HG03342 (cell line): Measurements from ENCODE around the gene COL4A1.

Experiments
- ATAC-seq: cut with Tn5 transposase; IDR thresholded peaks from one replicate; pipeline ENCODE4 v1.9.1; 2021; ENCODE audit warnings: mild to moderate bottlenecking, moderate library complexity; ENCODE audit not compliant: unreplicated experiment

The COL4A1 gene

GRCh38 chr13:110177790-110178189, 129.2 kb downstream of the COL4A1 start:
- no peak for ATAC-seq

DNA sequence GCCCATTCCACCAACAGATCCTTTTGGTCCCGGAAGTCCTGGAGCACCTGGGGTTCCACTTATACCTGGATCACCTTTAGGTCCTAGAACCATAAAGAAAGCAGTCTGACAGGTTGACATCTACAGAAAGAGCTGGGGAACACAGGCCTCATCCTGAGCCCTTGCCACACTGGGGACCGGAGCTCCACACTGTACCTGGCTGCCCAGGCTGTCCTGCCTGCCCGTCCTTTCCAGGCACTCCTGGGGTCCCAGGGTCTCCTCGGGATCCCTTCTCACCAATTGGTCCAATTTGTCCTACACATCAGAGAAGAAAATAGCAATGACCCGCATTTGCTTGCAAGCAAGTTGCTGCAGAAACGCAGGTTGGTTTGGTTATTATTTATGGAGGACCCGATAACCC, 130.5 kb downstream of the COL4A1 start:
- ATAC-seq, result no peak

DNA sequence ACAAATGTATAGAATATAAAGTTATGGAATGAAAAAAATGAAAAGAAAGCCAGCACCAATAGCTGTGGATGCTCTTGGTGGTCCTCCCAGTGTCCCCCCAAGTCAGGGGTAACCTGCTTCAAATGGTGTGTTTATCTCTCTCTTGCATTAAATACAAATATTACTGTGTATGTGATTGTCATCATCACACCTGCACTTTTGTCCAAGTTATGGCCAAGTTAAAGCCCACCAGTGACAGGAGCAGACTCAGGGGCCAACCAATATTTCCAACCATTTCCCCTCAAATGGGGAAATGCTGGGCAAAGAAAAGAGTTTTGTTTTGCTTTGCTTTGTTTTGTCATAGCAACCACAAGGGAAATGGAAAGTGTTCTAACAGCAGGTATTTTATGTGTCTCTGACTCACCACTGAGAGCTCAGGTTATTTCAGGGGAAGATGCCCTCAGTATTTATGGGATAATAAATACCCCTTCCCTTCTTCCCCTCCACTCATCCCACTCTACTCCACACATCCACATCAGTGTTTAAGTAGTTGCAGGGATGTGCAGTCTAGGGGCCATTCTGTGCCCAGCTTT, 133.6 kb downstream of the COL4A1 start:
- no peak for ATAC-seq

DNA sequence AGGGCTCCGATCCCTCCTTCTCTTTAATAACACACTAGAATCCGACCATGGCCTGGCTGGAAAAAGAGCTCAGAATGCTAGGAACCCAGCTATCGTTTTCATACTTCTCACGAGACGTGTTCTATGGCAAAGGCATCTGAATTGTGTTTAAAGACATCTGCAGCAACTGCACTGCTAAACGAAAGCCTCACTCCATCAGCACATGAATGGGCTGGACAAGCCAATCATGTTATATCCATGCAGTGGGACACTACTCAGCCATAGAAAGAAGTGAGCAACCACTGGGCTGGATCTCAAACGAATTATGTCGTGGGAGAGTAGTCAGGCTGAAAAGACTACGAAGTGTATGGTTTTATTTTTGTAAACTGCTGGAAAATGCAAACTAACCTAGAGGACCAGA, 136.1 kb downstream of the COL4A1 start:
- no peak for ATAC-seq

GRCh38 chr13:110170020-110170790, 136.8 kb downstream of the COL4A1 start:
- no peak for ATAC-seq

GRCh38 chr13:110168999-110169933, 137.7 kb downstream of the COL4A1 start:
- no peak for ATAC-seq

DNA sequence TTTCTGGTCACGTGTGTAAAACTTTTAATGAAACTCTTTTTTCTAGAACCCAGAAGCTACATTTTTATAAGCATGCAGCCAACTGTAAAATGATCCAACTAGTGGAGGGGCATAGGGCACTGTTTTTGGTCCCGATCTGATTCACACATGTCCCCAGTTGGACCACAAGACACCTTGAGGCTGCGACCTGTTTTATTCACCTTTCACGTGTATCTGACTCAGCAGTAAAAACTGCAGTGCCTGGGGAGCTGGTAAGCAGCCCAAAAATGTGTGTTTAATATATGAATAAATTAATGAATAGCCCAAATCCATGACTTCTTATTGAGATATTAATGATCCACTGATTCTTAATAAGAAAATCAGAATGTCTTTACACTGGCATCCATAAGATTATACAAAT, 140.4 kb downstream of the COL4A1 start:
- ATAC-seq, result no peak

DNA sequence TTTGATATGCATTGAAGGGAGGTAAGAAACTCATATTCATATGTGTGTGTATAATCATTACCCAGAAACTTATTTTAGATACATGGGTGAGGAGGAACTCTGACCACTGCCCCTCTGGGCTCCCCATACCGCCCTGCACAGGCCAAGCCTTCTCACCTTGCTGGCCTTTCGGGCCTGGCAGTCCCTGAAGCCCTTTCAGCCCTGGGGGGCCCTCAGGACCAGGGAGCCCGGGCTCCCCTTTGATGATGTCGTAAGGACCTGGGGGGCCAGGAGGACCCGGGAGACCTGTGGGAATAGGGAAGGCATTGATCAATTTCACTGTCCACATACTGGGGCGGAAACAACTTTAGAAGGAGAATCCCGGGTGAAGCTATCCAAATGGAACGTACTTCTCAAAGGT, 142.3 kb downstream of the COL4A1 start:
- ATAC-seq, result no peak

DNA sequence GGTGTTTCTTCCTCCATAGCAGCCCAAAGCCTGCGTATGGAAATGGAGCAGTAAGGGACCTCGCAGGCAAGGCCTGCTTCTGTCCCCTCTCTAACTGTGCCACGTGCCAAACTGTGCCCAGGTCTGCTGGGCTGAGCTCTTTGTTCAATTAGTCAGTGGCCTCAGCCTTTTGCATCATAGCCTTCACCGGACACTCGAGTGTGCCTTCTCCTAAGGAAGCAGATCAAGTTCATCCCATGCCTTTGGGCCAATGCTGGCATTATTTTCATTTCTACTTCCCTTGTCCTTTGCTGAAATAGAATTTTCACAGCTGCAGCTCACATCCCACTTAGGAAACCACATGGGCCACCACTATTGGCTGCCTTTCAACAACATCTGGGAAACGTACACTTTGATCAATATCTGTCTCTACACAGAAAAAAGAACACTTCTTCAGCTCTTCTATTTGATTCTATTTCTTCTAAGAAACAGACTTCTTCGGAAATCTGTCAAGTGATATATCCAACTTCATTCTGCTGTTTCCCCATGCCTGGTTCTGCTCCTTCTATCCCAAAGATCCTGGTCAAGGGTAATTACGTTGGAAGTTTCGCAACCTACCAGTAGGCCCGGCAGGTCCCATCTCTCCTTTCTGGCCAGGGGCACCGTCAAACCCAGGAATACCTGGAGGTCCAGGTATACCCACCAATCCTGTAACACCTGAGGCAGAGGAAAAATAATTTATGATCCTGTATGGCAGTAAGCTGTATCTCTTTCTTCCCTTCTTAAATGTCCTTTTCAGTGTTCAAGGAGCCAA, 143.9 kb downstream of the COL4A1 start:
- no peak for ATAC-seq

GRCh38 chr13:110162053-110162452, 144.9 kb downstream of the COL4A1 start:
- ATAC-seq, result no peak

DNA sequence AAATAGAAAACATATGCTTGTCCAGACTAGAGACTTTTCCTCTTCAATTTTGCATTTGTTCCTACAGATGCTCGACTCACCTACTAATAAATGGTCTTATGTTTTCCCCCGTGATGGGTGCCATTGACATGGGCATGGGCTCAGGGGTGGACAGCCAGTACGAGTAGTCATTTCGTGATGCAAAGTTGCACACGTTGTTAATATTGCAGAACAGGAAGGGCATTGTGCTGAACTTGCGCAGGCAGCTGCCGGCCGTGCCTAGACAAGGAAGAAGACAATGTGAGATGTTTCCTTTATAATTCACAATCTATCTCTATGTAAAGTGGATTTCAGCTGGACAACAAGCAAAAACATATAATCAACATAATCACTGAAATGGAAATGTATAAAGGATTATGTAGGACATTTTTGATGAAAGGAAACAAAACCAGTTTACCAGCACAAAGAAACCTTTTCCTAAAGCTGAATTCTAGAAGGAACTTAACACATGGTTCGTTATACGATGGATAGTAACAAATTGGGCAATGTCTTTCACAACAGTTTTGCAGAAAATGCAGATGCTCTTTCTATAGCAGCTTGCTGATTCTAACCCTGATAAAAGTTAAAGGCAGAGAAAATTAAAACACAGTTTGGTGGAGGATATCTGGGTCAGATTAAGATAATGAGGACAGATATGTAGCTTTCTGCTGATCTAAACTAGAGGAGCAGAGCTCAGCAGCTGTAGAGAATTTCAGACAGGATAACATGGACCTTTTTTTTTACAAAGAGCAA, 145.7 kb downstream of the COL4A1 start:
- no peak for ATAC-seq

GRCh38 chr13:110158226-110158625, 148.7 kb downstream of the COL4A1 start:
- no peak for ATAC-seq

DNA sequence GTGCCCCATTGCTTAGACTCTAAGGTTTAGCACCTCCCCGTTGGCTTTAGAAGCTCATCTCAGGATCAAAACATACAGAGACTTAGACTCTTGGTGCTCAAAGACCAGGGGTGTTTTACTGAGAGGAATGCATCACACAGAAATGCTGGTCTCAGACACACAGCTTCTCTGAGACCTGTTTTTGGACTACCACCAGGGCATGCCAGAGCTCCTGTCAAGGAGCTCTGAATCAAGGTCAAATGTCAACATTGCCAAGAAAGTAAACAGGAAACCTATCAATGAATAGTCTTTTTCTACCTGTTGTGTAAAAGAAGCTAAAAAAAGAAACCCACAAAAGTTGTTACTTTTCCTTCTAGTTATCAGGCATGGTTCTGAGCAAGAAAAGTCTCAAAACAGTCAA, 149.2 kb downstream of the COL4A1 start:
- no peak for ATAC-seq

DNA sequence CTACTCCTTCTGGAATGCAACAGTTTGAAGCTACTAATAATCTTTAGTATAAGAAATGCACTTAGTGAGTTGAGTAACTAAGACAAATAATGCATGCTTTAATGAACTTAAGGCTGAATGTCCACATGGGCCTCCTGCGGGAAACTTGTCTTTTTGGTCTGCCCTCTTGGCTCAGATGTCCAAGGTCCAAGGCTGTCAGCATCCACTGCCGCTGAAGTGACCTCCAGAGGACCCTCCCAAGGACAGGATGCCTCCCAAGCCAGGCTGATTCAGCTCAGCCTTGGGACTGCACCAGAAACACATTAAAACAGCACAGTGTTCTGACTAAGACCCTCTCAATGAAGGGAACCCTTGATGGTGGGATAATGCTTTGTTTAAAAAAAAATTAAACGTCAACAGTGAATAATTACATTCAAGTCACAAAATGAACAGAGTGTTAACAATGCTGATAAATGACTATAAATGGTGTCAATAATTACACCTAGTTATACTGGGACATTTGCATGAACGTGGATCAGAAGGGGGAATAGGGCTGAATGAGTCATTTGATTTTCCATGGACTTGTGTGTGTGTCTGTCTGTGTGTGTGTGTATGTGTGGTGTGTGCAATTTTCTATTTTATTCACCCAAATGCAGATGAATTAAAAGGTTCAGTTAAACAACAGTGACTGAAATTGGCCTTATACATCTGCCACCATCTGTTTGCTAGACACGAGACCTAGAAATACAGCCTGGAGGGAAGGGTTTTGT, 150.5 kb downstream of the COL4A1 start:
- ATAC-seq, result no peak

- ATAC-seq, result no peak
These were observed 151.9 kb downstream of the COL4A1 start for GRCh38 chr13:110155072-110155471.

- no peak for ATAC-seq
These were observed 152.5 kb downstream of the COL4A1 start for GRCh38 chr13:110154410-110154933.

DNA sequence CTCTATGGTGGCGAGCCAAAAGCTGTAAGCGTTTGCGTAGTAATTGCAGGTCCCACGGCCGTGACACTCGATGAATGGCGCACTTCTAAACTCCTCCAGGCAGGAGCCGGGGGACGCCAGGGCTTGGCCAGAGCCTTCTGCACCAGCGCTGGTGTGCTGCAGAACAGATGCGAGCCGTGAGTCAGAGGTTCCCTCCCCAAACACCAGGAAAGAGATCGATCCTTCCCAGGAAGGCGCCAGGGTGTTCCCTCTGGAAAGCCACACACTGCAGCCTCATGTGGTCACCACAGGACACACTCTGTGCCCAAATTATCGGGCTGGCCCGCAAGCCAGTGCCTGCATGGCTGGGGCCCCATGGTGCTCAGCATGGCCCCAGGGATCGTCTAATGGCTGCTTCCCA, 154.6 kb downstream of the COL4A1 start:
- no peak for ATAC-seq

DNA sequence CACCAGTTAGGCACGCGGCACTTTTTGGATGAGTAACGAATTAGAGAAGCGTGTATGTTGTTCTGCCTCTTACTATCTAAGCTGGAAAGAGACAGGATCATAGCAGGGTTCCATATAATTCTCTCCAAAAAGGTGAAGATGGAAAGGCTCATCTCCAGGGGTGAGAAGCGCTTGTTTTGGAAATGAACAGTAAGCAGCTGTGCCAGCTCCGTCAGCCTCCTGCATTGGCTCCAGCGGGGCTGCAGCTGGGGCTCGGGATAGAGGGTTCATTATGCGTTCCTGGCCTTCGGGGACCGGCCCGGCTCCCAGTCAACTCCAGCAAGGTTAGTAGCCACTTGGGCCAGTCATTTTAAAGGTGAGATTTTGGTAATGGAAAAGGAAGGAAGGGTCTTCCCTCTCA, 155.5 kb downstream of the COL4A1 start:
- no peak for ATAC-seq

DNA sequence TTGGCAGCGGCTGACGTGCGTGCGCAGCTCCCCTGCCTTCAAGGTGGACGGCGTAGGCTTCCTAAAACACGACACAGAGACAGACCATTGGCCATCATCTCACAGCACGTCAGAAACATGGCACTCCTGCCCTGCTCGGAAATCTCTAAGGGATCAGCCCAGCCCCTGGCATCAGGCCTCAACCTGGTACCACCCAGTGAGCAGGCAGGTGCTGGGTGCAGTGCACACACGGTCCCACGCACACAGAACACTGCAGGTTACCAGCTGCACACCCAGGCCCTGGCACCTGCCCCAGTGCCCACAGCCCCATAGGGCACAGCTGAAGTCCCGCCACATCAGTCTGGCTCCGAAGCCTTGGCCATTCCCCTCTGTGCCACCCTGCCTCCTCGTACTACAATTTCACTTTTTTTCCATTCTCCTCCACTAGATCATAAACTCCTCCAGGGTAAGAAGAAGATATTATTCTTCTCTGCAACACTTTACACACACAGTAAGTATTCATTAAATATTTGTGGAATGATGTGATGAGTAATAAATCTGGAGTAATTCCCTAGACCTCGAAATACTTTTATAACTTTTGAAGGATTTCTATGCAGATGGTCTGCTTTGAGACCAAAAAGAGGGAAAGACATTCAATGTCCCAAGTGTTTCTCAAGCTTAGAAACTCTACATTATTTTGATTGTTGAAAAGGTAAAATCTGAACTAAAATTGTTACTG, 156.4 kb downstream of the COL4A1 start:
- no peak for ATAC-seq
